Measurements from ENCODE around the gene DELE1.

The DELE1 gene

DNA sequence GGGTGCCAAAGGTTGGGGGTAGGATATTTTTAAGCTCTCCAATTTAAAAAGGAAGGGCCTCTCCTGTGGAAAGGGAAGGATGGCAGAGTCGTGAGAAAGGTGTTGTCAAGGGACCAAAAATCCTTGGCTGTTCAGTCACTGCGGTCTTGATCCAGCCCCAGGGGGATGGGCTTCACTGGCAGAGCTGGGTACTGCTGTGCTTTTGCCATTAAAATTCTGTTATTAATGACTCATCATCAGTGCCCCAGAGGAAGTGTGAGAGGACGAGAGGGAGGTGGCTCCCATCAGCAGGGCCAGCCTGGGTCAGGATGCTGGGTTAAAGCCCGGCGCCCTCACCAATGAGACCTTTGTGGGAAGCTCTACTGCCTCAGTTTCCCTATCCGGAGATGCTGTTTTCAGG is 17.6 kb downstream of the DELE1 start:
- no peaks in the 10 kb centered on the region for H3K4me1 ChIP-seq (ENCODE audit: insufficient read depth, low read length)
- DNase-seq, result no peak

GRCh38 chr5:141941779-141942178 is 18.1 kb downstream of the DELE1 start:
- H3K9ac ChIP-seq (ENCODE audit: low read depth, low read length), result no peak overlapping the region
- no peaks in the 10 kb centered on the region for H4K20me1 ChIP-seq (ENCODE audit: insufficient read depth, low read length)
- H3K27me3 ChIP-seq (ENCODE audit: insufficient read depth, low read length, poor library complexity), result no peaks in the 10 kb centered on the region
- no peak overlapping the region for H3K27ac ChIP-seq (ENCODE audit: low read length)
- DNase-seq (no peak), ATAC-seq (ENCODE audit: insufficient read depth, low read depth) (no peak)
- TF ChIP-seq EZH2 (IDR thresholded peaks at IDR 0.05; ENCODE audit: borderline replicate concordance, low read depth, low read length, severe bottlenecking), result no peak
- H3K79me2 ChIP-seq (ENCODE audit: insufficient read depth, low read length), result no peaks in the 10 kb centered on the region
- H2AFZ ChIP-seq (ENCODE audit: low read depth, low read length), result no peak overlapping the region
- no peaks in the 10 kb centered on the region for H3K9me3 ChIP-seq (ENCODE audit: insufficient read depth, low read length, severe bottlenecking)
- H3K4me1 ChIP-seq (ENCODE audit: insufficient read depth, low read length), result no peaks in the 10 kb centered on the region
- H3K36me3 ChIP-seq (ENCODE audit: insufficient read depth, low read length), result peaks cover 25% of the 10 kb centered on the region; the same call in 1 of the 2 replicates
- no peak overlapping the region for H3K4me2 ChIP-seq (ENCODE audit: insufficient read depth, low read length)
- H3K4me3 ChIP-seq (ENCODE audit: low read depth in 1 of 2, low read length in 2 of 2), result no peak overlapping the region

More for the DNA sequence above, 17.6 kb downstream of the DELE1 start:
- TF ChIP-seq EZH2 (IDR thresholded peaks at IDR 0.05; ENCODE audit: borderline replicate concordance, low read depth, low read length, severe bottlenecking), result no peak
- TF ChIP-seq, protein P1, sequence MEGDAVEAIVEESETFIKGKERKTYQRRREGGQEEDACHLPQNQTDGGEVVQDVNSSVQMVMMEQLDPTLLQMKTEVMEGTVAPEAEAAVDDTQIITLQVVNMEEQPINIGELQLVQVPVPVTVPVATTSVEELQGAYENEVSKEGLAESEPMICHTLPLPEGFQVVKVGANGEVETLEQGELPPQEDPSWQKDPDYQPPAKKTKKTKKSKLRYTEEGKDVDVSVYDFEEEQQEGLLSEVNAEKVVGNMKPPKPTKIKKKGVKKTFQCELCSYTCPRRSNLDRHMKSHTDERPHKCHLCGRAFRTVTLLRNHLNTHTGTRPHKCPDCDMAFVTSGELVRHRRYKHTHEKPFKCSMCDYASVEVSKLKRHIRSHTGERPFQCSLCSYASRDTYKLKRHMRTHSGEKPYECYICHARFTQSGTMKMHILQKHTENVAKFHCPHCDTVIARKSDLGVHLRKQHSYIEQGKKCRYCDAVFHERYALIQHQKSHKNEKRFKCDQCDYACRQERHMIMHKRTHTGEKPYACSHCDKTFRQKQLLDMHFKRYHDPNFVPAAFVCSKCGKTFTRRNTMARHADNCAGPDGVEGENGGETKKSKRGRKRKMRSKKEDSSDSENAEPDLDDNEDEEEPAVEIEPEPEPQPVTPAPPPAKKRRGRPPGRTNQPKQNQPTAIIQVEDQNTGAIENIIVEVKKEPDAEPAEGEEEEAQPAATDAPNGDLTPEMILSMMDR (IDR thresholded peaks at IDR 0.05; ENCODE audit: borderline replicate concordance, extremely low read depth, low read length, poor library complexity, severe bottlenecking), result no peak
- H3K9me3 ChIP-seq (ENCODE audit: insufficient read depth, low read length, severe bottlenecking), result no peaks in the 10 kb centered on the region
- no peak overlapping the region for H3K27ac ChIP-seq (ENCODE audit: low read length)
- H2AFZ ChIP-seq (ENCODE audit: low read depth, low read length), result no peak overlapping the region
- no peak overlapping the region for H3K4me2 ChIP-seq (ENCODE audit: insufficient read depth, low read length)
- H3K79me2 ChIP-seq (ENCODE audit: insufficient read depth, low read length), result no peaks in the 10 kb centered on the region
- H3K4me3 ChIP-seq (ENCODE audit: low read depth in 1 of 2, low read length in 2 of 2), result no peak overlapping the region
- no peaks in the 10 kb centered on the region for H4K20me1 ChIP-seq (ENCODE audit: insufficient read depth, low read length)
- H3K27me3 ChIP-seq (ENCODE audit: insufficient read depth, low read length, poor library complexity), result no peaks in the 10 kb centered on the region
- ATAC-seq (ENCODE audit: insufficient read depth, low read depth), result no peak
- no peak overlapping the region for H3K9ac ChIP-seq (ENCODE audit: low read depth, low read length)
- peaks cover 30% of the 10 kb centered on the region; the same call in 1 of the 2 replicates for H3K36me3 ChIP-seq (ENCODE audit: insufficient read depth, low read length)

DNA sequence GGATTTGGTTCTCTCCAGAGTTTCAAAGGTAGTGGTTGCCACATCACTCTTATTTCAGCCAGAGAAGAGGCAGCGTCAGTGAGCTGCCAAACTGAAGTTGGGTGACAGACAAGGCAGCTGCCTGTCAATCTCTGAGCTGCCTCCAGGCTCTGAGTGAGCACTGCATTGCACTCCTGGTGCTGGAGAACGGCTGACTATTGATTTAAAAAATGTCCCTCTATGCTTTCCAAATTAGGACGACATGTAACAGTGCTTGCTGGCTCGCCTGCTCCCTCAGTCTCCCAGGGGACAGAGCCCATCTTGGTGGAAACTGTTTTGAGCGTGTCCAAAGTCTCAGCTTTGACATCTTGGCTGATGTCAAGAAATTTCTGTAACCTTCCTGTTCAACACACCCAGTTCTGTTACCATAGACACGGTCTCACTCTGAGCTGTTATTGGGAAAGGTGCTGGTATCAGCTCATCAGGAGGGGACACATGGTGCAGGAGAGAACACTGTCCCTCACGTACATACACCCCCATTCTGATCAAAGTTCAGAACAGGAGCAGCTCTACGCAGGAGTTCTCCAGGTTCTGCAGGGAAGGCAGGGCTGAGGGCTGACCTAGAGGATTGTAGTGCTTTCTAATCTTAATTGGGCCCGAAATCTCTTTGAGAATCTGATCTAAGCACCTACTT is 18.6 kb downstream of the DELE1 start:
- no peaks in the 10 kb centered on the region for H3K4me1 ChIP-seq (ENCODE audit: insufficient read depth, low read length)
- no peaks in the 10 kb centered on the region for H3K9me3 ChIP-seq (ENCODE audit: insufficient read depth, low read length, severe bottlenecking)
- no peak for TF ChIP-seq EZH2 (IDR thresholded peaks at IDR 0.05; ENCODE audit: borderline replicate concordance, low read depth, low read length, severe bottlenecking)
- TF ChIP-seq, protein P1 (IDR thresholded peaks at IDR 0.05; ENCODE audit: borderline replicate concordance, extremely low read depth, low read length, poor library complexity, severe bottlenecking), result no peak
- H3K79me2 ChIP-seq (ENCODE audit: insufficient read depth, low read length), result no peaks in the 10 kb centered on the region
- no peak for DNase-seq
- ATAC-seq (ENCODE audit: insufficient read depth, low read depth), result no peak
- H4K20me1 ChIP-seq (ENCODE audit: insufficient read depth, low read length), result no peaks in the 10 kb centered on the region
- H3K36me3 ChIP-seq (ENCODE audit: insufficient read depth, low read length), result peaks cover 20% of the 10 kb centered on the region; the same call in 1 of the 2 replicates
- H3K27ac ChIP-seq (ENCODE audit: low read length), result no peak overlapping the region
- no peak overlapping the region for H2AFZ ChIP-seq (ENCODE audit: low read depth, low read length)
- no peaks in the 10 kb centered on the region for H3K27me3 ChIP-seq (ENCODE audit: insufficient read depth, low read length, poor library complexity)
- no peak overlapping the region for H3K9ac ChIP-seq (ENCODE audit: low read depth, low read length)
- H3K4me3 ChIP-seq (ENCODE audit: low read depth in 1 of 2, low read length in 2 of 2), result no peak overlapping the region
- H3K4me2 ChIP-seq (ENCODE audit: insufficient read depth, low read length), result no peak overlapping the region

DNA sequence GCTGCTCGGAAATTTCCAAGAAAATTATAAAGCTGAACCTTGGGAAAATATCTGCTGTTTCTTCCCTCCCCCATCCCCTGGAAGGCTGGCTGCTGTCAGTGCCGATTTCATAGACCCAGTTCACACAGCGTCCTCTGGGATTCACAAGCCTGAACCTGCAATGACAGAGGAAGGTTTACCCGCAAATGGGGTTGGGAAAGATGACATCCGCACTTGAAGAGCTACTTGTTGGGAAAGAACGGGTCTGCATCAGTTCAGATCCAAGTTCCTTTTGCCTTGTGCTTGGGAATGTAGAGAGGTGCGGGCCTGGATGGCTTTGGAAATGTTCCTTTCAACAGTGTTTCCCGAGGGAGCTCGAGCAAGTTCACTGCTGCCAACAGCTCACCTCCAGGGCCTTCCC is 20.4 kb downstream of the DELE1 start:
- Histone ChIP-seq H3K36me3 (ENCODE audit: insufficient read depth, low read length) (peaks cover 8% of the 10 kb centered on the region; the same call in 1 of the 2 replicates), H3K9me3 (ENCODE audit: insufficient read depth, low read length, severe bottlenecking) (no peaks in the 10 kb centered on the region), H3K4me3 (ENCODE audit: low read depth in 1 of 2, low read length in 2 of 2) (no peak overlapping the region), H3K27me3 (ENCODE audit: insufficient read depth, low read length, poor library complexity) (no peaks in the 10 kb centered on the region), H3K4me1 (ENCODE audit: insufficient read depth, low read length) (no peaks in the 10 kb centered on the region), H3K79me2 (ENCODE audit: insufficient read depth, low read length) (no peaks in the 10 kb centered on the region), H2AFZ (ENCODE audit: low read depth, low read length) (no peak overlapping the region), H3K9ac (ENCODE audit: low read depth, low read length) (no peak overlapping the region), H3K4me2 (ENCODE audit: insufficient read depth, low read length) (no peak overlapping the region), H4K20me1 (ENCODE audit: insufficient read depth, low read length) (no peaks in the 10 kb centered on the region), H3K27ac (ENCODE audit: low read length) (no peak overlapping the region)
- TF ChIP-seq EZH2 (IDR thresholded peaks at IDR 0.05; ENCODE audit: borderline replicate concordance, low read depth, low read length, severe bottlenecking), result no peak
- TF ChIP-seq, protein P1 (IDR thresholded peaks at IDR 0.05; ENCODE audit: borderline replicate concordance, extremely low read depth, low read length, poor library complexity, severe bottlenecking), result no peak
- DNase-seq, result no peak
- no peak for ATAC-seq (ENCODE audit: insufficient read depth, low read depth)
